Embryonic facial prominence (tissue), 1 donor: ENCODE results near the gene ANAPC5.
"Not testable (repeated sequence)": the region's sequence is repeated elsewhere in the genome, so short reads cannot be mapped to it uniquely, and the experiment has no call there.

Experiments used
- DNase-seq: peaks from one replicate; pipeline ENCODE4 v3.0.0-alpha.2; 2016; ENCODE audit errors: extremely low spot score

Gene ANAPC5

DNA sequence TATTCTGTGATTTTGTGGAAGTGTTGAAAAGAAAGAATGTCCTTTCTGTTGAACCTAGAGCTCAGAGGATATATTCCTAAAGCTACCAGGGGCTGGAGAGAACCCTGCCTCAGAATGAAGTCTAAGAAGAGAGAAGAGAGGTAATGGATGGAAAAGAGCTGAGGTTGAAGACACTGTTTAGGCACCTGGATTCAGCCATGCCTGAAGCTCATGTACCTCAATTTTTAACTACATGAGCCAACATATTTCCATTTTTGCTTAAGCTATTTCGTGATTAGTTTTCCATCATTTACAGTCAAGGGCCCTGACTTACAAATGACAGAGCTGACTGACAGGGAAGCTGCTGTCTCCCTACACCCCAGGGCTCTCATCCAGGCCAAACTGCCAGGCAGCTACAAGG, 66.4 kb downstream of the ANAPC5 start:
- DNase-seq: no peak

- DNase-seq: no peak
Measured at GRCh38 chr12:121284551-121285390, 67.4 kb downstream of the ANAPC5 start.

- no peak for DNase-seq
Measured at GRCh38 chr12:121283841-121284240, 68.4 kb downstream of the ANAPC5 start.

DNA sequence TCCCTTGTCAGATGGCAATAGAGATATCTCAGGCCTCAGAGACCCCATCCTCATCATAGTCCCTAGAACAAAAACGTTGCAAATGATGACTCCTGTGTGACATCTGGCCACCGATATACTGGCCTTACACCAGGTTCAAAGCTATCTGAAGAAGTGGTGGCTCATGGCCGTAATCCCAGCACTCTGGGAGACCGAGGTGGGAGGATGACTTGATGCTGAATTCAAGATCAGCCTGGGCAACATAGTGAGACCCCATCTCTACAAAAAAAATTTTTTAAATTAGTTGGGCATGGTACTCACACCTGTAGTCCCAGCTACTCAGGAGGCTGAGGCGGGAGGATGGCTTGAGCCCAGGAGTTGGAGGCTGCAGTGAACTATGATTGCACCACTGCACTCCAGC, 68.8 kb downstream of the ANAPC5 start:
- no peak for DNase-seq

- not testable (repeated sequence) for DNase-seq
Measured at GRCh38 chr12:121282910-121283309, 69.3 kb downstream of the ANAPC5 start.

- no peak for DNase-seq
Measured at GRCh38 chr12:121282072-121282742, 70.0 kb downstream of the ANAPC5 start.

- DNase-seq: not testable (repeated sequence)
Measured at GRCh38 chr12:121281116-121281515, 71.1 kb downstream of the ANAPC5 start.

DNA sequence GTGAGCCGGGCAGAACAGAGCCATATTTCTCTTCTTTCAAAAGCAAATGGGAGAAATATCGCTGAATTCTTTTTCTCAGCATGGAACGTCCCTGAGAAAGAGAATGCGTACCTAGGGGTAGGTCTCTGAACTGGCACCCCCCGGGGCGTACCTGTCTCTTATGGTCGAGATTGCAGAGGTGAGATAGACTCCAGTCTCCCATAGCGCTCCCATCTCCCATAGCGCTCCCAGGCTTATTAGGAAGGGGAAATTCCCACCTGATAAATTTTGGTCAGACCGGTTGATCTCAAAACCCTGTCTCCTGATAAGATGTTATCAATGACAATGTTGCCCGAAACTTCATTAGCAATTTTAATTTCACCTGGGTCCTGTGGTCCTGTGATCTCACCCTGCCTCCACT, 71.7 kb downstream of the ANAPC5 start:
- DNase-seq: not testable (repeated sequence)

DNA sequence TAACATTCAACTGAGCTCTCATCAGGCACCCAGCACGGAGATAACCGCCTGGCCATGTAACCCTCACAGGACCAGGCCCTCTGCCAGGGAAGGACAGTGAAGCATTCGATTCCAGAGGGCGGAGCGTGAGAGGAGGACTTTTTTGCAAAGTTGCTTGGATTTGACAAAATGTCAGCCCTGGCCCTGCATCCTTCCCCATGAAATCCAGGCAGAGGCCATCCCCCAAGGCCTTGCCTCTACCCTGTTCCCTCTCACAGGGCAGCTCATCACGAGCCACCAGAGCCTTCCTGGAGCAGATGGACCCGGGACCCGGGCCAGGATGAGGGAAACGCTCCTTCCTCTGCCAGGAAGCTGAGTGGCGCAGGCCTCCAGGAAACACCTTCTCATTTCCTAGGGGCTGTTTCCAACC, 72.7 kb downstream of the ANAPC5 start:
- no peak for DNase-seq

DNA sequence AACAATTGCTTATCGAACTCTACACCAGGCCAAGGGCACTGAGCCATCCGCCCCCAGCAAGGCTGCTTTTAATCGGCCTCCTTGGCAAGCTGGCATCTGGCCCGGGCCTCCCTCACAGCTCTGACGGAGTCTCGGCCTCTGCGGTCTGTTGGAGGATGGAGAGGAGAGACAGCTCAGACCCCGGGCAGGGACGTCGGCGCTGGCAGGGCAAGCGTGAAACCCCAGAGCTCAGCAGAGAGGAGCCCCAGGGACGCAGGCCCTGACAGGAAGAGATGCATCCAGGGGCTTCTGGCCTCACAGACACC, 73.2 kb downstream of the ANAPC5 start:
- no peak for DNase-seq

GRCh38 chr12:121278169-121279070, 73.8 kb downstream of the ANAPC5 start:
- DNase-seq: no peak

DNA sequence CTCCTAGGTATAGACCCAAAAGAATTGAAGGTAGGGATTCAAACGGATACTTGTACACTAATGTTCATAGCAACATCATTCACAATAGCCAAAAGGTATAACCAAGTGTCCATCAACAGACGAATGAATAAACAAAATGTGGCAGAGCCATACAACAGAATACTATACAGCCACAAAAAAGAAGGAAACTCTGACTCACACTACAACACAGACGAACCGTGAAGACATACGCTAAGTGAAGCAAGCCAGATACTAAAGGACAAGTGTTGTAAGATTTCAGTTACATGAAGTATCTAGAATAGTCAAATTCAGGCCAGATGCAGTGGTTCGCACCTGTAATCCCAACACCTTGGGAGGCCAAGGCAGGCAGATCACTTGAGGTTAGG, 74.8 kb downstream of the ANAPC5 start:
- DNase-seq: no peak

DNA sequence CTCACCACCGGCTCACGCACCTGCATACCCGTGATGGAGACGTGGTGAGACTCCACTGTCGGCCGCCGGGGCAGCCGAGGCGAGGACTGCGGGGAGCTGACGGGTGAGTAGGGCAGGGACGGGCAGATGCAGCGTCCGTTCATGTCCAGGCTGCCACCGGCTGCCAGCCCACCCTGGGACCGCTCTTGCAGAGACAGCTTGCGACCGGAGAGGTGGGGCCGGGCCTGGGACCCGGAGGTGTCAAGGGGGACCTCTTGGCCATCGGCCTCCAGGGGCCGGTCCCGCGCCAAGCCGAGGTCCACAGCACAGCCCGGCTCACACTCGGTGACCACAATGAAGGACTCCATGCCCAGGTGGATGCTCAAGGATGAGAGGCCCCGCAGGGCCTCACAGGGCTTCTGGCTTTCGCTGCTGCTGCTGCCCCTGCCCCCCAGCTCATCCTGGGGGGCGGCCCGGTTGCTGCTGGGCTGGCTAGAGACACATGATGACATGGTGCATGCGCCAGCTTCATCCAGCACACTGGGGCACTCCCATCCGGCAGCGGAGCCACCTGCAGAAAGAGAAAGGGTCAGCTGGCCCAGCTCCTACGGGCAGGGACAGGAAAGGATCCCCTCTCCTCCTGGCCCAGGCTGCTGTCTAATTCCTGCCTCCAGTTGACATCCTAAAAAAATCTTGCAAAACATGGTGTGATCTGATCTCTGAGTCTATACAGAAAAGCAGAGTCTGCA, 78.0 kb downstream of the ANAPC5 start:
- DNase-seq: no peak

DNA sequence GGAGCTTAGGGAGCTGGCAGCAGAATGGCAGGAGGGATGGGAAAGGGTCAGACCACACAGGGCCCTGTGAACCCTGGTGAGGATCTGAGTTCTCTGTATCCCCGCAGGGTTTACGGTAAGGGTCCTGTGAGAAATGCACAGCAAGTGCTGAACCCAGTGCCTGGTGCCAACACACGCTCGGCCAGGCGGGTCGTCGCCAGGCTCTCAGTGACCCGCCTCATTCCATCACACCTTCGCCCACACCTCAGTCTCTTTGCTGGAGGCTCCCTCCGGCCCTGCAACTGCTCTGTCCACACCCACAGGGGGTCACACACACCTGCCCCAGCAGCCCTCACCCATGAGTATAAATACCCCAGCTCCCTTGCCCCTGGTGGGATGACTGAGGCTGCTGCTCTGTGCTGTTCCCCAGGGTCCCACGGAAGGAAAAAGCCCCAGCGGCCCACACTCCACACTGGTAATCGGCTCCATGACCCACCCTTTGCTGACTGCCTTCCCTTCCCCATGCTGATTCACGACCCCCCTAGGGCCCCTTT, 78.8 kb downstream of the ANAPC5 start:
- DNase-seq: no peak

DNA sequence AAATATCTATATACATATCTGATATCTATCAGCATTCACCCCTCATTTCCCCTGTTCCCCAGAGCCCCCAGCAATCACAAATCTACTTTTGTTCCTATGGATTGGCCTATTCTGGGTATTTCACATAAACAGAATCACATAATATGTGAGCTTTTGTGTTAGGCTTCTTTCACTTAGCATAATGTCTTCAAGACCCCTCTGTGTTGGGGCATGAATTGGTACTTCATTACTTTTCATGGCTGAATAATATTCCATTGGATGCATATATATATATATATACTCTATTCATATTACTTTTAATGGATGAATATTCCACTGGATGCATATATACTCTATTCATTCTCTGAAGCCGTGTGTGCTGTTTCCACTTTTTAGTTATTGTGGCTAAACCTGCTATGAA, 84.4 kb downstream of the ANAPC5 start:
- DNase-seq: no peak

DNA sequence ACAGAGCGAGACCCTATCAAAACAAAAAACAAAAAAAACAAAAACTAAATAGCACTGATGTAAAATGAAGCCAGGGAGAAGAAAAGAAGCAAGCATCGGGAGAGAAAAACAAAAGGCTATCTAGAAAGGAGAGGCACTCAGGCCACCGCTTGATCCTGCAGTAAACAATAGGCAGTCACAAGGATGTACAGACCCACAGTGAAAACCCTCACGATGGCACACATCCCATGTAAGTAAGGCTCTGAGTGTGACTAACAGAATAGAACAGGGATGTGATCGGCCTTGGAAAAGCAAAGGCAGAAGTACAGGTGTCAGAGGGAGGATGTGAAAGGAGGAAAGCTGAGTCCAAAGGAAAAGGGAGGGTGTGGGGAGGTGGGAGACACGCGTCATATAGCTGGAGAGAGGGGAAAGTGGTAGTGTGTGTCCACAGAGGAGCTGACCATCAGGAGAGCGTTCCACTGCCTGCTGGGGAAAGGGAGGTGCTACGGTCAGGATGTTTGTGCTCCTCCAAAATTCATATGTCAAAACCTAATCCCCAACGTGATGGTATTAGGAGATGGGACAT, 87.2 kb downstream of the ANAPC5 start:
- no peak for DNase-seq

GRCh38 chr12:121264135-121264534, 88.1 kb downstream of the ANAPC5 start:
- DNase-seq: no peak

DNA sequence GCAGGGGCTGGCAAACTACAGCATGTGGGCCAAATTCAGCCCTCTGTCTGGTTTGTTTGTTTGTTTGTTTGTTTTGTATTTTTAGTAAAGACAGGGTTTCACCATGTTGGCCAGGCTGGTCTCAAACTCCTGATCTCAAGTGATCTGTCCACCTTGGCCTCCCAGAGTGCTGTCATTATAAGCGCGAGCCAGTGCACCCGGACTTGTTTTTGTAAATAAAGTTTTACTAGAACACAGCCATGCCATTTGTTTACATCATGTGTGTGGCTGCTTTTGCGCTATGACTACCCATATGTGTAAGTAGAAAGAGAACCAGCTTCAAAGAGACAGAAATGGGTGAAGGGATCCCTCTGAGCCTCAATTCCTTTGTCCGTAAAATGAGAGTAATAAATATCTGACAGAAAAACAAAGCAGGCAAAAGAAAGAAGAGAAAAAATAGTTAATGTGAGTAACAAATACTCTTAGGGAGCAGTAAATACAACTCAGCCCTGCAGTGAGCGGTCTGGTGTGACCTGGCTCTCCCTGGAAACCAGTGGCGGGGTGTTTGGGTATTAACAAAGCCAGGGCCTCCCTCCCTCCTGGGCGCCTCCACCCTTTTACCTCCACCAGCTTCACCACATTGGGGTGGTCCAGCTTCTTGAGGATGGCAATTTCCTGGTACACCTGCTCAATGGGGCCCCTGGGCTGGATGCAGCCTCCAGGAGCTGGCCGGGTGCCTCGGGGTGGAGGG, 88.8 kb downstream of the ANAPC5 start:
- no peak for DNase-seq

GRCh38 chr12:121261398-121261797, 90.8 kb downstream of the ANAPC5 start:
- DNase-seq: no peak

DNA sequence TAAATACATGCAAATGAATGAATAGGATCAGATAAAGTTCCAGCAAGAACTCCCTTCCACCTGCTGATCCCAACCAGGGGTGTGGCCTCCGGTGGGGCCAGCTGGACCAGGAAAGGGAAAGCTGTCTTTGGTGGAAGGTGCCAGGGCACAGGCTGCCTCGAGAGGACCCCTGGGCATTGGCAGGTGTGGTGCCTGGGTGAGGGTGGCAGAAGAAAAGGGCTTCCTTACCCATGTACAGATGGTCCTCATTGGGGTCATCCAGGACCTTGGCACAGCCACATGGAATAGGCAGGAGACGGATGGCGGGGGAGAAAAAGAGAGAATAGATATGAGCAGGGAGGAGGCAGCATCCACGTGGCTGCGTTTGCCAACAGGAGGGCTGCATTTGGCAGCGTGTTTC, 92.1 kb downstream of the ANAPC5 start:
- DNase-seq: no peak

GRCh38 chr12:121259074-121259473, 93.1 kb downstream of the ANAPC5 start:
- no peak for DNase-seq
